ENCODE results near the gene KRT2. TPM values are rescaled to one million over a fixed set of nuclear protein-coding genes. Genes with fewer than 3 reads are reported as not detected.

KRT2 gene
- total RNA-seq, 2 experiments from 2014 or later, result not detected

DNA sequence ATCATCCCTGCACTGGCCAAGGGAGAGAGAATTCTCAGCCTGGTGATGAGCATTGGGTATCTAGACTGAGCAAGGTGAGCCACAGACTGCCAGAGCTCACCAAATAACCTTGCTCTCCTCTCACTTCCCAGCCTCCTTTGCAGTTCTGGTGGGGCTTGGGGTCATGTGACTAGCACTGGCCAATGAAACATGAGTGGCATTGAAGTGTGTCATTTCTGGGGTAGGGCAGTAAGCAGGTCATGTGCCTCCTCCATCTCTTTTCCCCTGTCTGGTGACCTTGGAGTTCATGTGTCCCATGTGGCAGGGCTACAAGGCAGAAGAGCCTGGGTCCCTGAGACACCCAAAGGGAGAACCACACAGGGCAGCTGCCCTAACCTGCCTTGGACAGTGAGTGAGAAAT lies 47.2 kb downstream of the KRT2 start:
- BruUV-seq (replicated peaks), result no TSS peak
- CTCF ChIA-PET (ENCODE audit: unreplicated experiment), result no interaction called here

GRCh38 chr12:52603314-52603713 lies 48.7 kb downstream of the KRT2 start:
- no peak overlapping the region for H2AFZ ChIP-seq (ENCODE audit: low read length)
- intact Hi-C loops (cut with micrococcal nuclease; ENCODE audit: unreplicated experiment), result no loop called here
- H3K4me3 ChIP-seq (ENCODE audit: low read depth, low read length, poor library complexity, severe bottlenecking), result no peak overlapping the region
- no peaks in the 10 kb centered on the region for H3K9me3 ChIP-seq (ENCODE audit: low read length)
- BruUV-seq (replicated peaks), result no TSS peak
- no peak overlapping the region for H3K4me2 ChIP-seq (ENCODE audit: low read length)
- no peaks in the 10 kb centered on the region for H4K20me1 ChIP-seq (ENCODE audit: insufficient read depth, low read length)
- DNase-seq (ENCODE audit: low spot score), result no peak
- no peaks in the 10 kb centered on the region for H3K4me1 ChIP-seq (ENCODE audit: insufficient read depth, low read length, poor library complexity, severe bottlenecking)
- CTCF ChIA-PET (ENCODE audit: unreplicated experiment), result no interaction called here
- TF ChIP-seq, protein P1, sequence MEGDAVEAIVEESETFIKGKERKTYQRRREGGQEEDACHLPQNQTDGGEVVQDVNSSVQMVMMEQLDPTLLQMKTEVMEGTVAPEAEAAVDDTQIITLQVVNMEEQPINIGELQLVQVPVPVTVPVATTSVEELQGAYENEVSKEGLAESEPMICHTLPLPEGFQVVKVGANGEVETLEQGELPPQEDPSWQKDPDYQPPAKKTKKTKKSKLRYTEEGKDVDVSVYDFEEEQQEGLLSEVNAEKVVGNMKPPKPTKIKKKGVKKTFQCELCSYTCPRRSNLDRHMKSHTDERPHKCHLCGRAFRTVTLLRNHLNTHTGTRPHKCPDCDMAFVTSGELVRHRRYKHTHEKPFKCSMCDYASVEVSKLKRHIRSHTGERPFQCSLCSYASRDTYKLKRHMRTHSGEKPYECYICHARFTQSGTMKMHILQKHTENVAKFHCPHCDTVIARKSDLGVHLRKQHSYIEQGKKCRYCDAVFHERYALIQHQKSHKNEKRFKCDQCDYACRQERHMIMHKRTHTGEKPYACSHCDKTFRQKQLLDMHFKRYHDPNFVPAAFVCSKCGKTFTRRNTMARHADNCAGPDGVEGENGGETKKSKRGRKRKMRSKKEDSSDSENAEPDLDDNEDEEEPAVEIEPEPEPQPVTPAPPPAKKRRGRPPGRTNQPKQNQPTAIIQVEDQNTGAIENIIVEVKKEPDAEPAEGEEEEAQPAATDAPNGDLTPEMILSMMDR (conservative IDR thresholded peaks at IDR 0.05; ENCODE audit: low read length), result no peak
- no peak for TF ChIP-seq EZH2phosphoT487 (IDR thresholded peaks at IDR 0.05; ENCODE audit: borderline replicate concordance, low read depth, low read length)
- POLR2A ChIA-PET, result no interaction called here
- H3K79me2 ChIP-seq (ENCODE audit: insufficient read depth, low read depth, low read length), result no peaks in the 10 kb centered on the region
- H3K27ac ChIP-seq (ENCODE audit: low read depth, low read length, poor library complexity, severe bottlenecking), result no peak overlapping the region
- no peaks in the 10 kb centered on the region for H3K9me2 ChIP-seq (ENCODE audit: insufficient read depth, low read length)
- no peaks in the 10 kb centered on the region for H3K36me3 ChIP-seq (ENCODE audit: insufficient read depth, low read length)

More for the DNA sequence above, 47.2 kb downstream of the KRT2 start:
- no peaks in the 10 kb centered on the region for H3K4me1 ChIP-seq (ENCODE audit: insufficient read depth, low read length, poor library complexity, severe bottlenecking)
- H3K4me2 ChIP-seq (ENCODE audit: low read length), result no peak overlapping the region
- no peak overlapping the region for H2AFZ ChIP-seq (ENCODE audit: low read length)
- no peaks in the 10 kb centered on the region for H3K79me2 ChIP-seq (ENCODE audit: insufficient read depth, low read depth, low read length)
- no peak overlapping the region for H3K27ac ChIP-seq (ENCODE audit: low read depth, low read length, poor library complexity, severe bottlenecking)
- intact Hi-C loops (cut with micrococcal nuclease; ENCODE audit: unreplicated experiment), result no loop called here
- POLR2A ChIA-PET, result no interaction called here
- no peaks in the 10 kb centered on the region for H3K9me3 ChIP-seq (ENCODE audit: low read length)
- TF ChIP-seq EZH2phosphoT487 (IDR thresholded peaks at IDR 0.05; ENCODE audit: borderline replicate concordance, low read depth, low read length), result no peak
- TF ChIP-seq, protein P1 (conservative IDR thresholded peaks at IDR 0.05; ENCODE audit: low read length), result no peak
- no peak for DNase-seq (ENCODE audit: low spot score)
- no peaks in the 10 kb centered on the region for H4K20me1 ChIP-seq (ENCODE audit: insufficient read depth, low read length)
- H3K36me3 ChIP-seq (ENCODE audit: insufficient read depth, low read length), result no peaks in the 10 kb centered on the region
- no peak overlapping the region for H3K4me3 ChIP-seq (ENCODE audit: low read depth, low read length, poor library complexity, severe bottlenecking)
- no peaks in the 10 kb centered on the region for H3K9me2 ChIP-seq (ENCODE audit: insufficient read depth, low read length)

GRCh38 chr12:52602552-52602951 lies 49.5 kb downstream of the KRT2 start:
- ChIA-PET CTCF (ENCODE audit: unreplicated experiment) (no interaction called here), POLR2A (no interaction called here)
- no peaks in the 10 kb centered on the region for H3K4me1 ChIP-seq (ENCODE audit: insufficient read depth, low read length, poor library complexity, severe bottlenecking)
- TF ChIP-seq, protein P1 (conservative IDR thresholded peaks at IDR 0.05; ENCODE audit: low read length), result no peak
- no peak overlapping the region for H3K4me3 ChIP-seq (ENCODE audit: low read depth, low read length, poor library complexity, severe bottlenecking)
- DNase-seq (ENCODE audit: low spot score), result no peak
- no peaks in the 10 kb centered on the region for H3K36me3 ChIP-seq (ENCODE audit: insufficient read depth, low read length)
- no TSS peak for BruUV-seq (replicated peaks)
- H3K27ac ChIP-seq (ENCODE audit: low read depth, low read length, poor library complexity, severe bottlenecking), result no peak overlapping the region
- H3K9me3 ChIP-seq (ENCODE audit: low read length), result no peaks in the 10 kb centered on the region
- no peak overlapping the region for H3K4me2 ChIP-seq (ENCODE audit: low read length)
- no peaks in the 10 kb centered on the region for H4K20me1 ChIP-seq (ENCODE audit: insufficient read depth, low read length)
- no peaks in the 10 kb centered on the region for H3K9me2 ChIP-seq (ENCODE audit: insufficient read depth, low read length)
- intact Hi-C loops (cut with micrococcal nuclease; ENCODE audit: unreplicated experiment), result no loop called here
- no peaks in the 10 kb centered on the region for H3K79me2 ChIP-seq (ENCODE audit: insufficient read depth, low read depth, low read length)
- H2AFZ ChIP-seq (ENCODE audit: low read length), result no peak overlapping the region

Measured in OCI-LY7 (cell line).